Heart left ventricle (tissue), 13 donors: ENCODE results near the gene CAMK2B.

ENCODE experiments used
- POLR2A ChIP-seq, 2 donors: fragments of 450-650 bp; IDR thresholded peaks; one replicate each; pipeline ENCODE4 v1.6.1; 2017; ENCODE audit warnings: antibody characterized with exemption in 2 of 2, mild to moderate bottlenecking in 2 of 2, moderate library complexity in 2 of 2
- TF ChIP-seq, protein P1 (sequence below), 12 donors: fragments of 200-600 bp; sonication (generic) in 4 of 12; IDR thresholded peaks; one replicate each; pipeline versions ENCODE4 v1.5.0 to v1.8.0; 2018 to 2022; ENCODE audit warnings: antibody characterized with exemption in 12 of 12, mild to moderate bottlenecking in 5 of 12
- donor health status: ischemic (EF 13 %, LVEDD 7.1; RV severe dilation, severe dysfunction).
- donor health status: DM: no; HTN: yes; CAD: no.
- donor health status: DM: no; HTN: no; CAD: no.
- donor health status: ischemic (EF 25% LVEDD 6.9; RV normal size, moderate dysfunction).
- donor health status: ischemic (EF 25% LVEDD 5.7; RV mildly dilated, moderate dysfunction).
- donor health status: ischemic (EF 35%, LVEDD 5.7; RV mildly dilated, moderate dysfunction).
- donor health status: nonischemic (EF 11% LVEDD 7.7; RV severe dilation, severe dysfunction).
- donor health status: DM: yes; HTN: yes; CAD: no.
- donor health status: PGD.
- donor health status: ischemic (EF 29% LVEDD 5.4; RV normal size, mild dysfunction).
- donor health status: nonischemic (EF 23%, LVEDD 6.1; RV moderate dilation, normal function).

DNA sequence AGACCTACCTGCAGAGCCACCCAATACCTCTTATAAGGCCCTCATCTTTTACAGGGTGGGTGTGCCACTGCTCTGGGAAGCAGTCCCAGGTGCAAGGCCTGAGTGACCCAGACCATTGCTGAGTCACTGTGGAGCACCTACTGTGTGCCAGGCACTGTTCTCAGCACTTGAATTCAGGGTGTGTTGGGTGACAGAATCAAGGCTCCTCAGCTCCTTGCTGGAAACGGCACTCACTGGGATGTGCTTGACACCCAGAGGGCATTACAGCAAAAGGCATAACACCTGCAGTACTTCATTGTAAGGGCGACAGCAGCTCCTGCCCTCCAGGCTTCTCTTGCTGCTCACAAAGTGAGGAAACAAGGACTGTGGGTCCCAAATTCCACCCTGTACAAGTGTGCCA, 7.1 kb downstream of the CAMK2B start:
- TF ChIP-seq, protein P1, sequence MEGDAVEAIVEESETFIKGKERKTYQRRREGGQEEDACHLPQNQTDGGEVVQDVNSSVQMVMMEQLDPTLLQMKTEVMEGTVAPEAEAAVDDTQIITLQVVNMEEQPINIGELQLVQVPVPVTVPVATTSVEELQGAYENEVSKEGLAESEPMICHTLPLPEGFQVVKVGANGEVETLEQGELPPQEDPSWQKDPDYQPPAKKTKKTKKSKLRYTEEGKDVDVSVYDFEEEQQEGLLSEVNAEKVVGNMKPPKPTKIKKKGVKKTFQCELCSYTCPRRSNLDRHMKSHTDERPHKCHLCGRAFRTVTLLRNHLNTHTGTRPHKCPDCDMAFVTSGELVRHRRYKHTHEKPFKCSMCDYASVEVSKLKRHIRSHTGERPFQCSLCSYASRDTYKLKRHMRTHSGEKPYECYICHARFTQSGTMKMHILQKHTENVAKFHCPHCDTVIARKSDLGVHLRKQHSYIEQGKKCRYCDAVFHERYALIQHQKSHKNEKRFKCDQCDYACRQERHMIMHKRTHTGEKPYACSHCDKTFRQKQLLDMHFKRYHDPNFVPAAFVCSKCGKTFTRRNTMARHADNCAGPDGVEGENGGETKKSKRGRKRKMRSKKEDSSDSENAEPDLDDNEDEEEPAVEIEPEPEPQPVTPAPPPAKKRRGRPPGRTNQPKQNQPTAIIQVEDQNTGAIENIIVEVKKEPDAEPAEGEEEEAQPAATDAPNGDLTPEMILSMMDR (IDR thresholded peaks at IDR 0.05): no peak
- TF ChIP-seq POLR2A (IDR thresholded peaks at IDR 0.05): no peak
